K562 treated with DMSO at 1 percent for 24 hours (cell line): ENCODE results near the gene RELN. TPM values are rescaled to one million over a fixed set of nuclear protein-coding genes. Genes with fewer than 3 reads are reported as not detected.

Experiments
- total RNA-seq: library from RNA; unstranded; fragments of 300-600 nt; gene quantifications from 2 replicates; pipeline ENCODE4 v1.2.3, GENCODE V29; 2022; ENCODE audit warnings: low read depth; ENCODE audit not compliant: insufficient read depth

RELN gene
- total RNA-seq: 2.3 and 3.0 TPM in 2 replicates

DNA sequence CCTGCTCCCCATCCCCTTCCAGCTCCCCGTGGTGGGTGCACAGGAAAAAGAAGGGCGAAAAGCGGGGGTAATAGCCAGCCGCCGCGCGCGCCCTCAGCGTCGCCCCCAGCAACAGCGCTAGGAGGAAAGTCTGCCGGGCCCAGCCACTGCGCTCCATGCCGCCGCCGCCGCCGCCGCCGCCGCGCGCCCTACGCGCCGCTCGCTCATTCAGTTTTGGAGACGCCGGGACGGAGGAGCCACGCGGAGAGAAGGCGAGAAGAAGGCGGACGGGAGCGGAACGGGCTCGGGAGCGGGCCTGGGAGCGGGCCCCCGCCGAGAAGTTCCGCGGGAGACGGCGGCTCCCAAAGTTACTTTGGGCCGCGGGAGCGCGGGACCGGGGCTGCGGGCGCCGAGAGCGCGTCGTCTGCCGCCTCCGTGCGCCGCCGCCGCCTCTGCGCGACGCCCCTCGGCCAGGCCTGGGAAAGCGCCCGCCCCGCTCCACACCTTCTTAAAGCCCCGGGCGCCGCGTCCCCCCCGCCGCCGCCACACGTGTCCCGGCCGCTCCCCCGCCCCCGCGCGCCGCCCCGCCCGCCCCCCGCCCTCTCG, at the start of gene RELN:
Gene RELN, minus strand, starts transcription at position 459 of the 585 bp plus-strand sequence. Its CDS starts 302 bp downstream, at position 157.

DNA sequence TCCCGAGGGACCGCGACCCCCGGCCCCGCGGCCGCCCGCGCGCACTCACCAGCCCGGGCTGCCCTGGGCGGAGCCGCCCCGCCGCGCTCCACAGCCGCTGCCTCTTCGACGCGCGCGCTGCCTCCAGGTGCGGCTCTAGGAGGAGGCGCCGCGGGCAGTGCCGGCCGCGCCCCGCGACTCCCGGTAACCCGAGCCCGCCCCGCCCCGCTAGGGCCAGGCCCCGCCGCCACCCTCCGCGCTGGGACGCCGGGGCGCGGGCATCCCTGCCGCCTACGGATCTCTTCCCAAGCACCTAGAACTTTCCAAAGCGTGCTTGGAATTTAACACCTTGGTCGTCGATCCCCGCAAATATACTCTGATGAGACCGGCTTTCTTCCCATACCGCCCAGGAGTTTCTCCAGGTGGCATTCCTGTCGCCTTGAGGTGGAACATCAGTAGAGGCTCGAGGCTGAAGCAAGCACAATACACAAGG, 543.4 kb downstream of the RELN start, which contains the start of gene SLC26A5:
Gene SLC26A5, minus strand, starts transcription at position 159 of the 472 bp plus-strand sequence. CDS start 24,693 bp downstream, outside the sequence.

Other genes with a start within 250 kb of the RELN start
- gene ORC5, start 218.4 kb upstream of the RELN start, total RNA-seq: 12.2 and 16.5 TPM in 2 replicates